Vagina (tissue), 2 donors: ENCODE data around the gene RHEB. TPM values are rescaled to one million over a fixed set of nuclear protein-coding genes. Genes with fewer than 3 reads are reported as not detected.

ENCODE experiments used
- DNase-seq, 2 donors: peaks; one replicate each; pipeline ENCODE4 v3.0.0-alpha.2; 2017; ENCODE audit errors: extremely low spot score in 2 of 2
- H3K27ac ChIP-seq: fragments of 200-600 bp; sonication (generic); one replicate; pipeline ENCODE4 v1.5.1; 2019
- H3K27me3 ChIP-seq: fragments of 200-600 bp; sonication (generic); one replicate; pipeline ENCODE4 v1.5.1; 2019
- H3K36me3 ChIP-seq, 2 donors: fragments of 200-600 bp; sonication (generic); one replicate each; pipeline ENCODE4 v1.5.1; 2017 to 2019
- H3K4me1 ChIP-seq: fragments of 200-600 bp; sonication (generic); one replicate; pipeline ENCODE4 v1.5.1; 2019
- H3K4me3 ChIP-seq, 2 donors: fragments of 200-600 bp; sonication (generic); 1 replicate in 1 of 2; 2 replicates in 1 of 2; pipeline ENCODE4 v1.5.1; 2016 to 2019
- H3K9me3 ChIP-seq: fragments of 200-600 bp; sonication (generic); one replicate; pipeline ENCODE4 v1.5.1; 2019
- POLR2A ChIP-seq, 2 donors: fragments of 450-650 bp; IDR thresholded peaks; one replicate each; pipeline ENCODE4 v1.6.1; 2017; ENCODE audit warnings: antibody characterized with exemption in 2 of 2, mild to moderate bottlenecking in 2 of 2, moderate library complexity in 2 of 2
- POLR2AphosphoS5 ChIP-seq, 2 donors: sonication (generic); formaldehyde crosslinking; IDR thresholded peaks; one replicate each; pipeline ENCODE4 v1.9.0; 2017; ENCODE audit warnings: antibody characterized with exemption in 2 of 2, mild to moderate bottlenecking in 2 of 2, low read depth in 1 of 2; ENCODE audit not compliant: insufficient read depth in 1 of 2
- intact Hi-C: fragments of 100-400 bp; cut with DNase I; formaldehyde crosslinking; loops from one replicate; pipeline ENCODE4 v1.15.1; 2023
- total RNA-seq: library from RNA; depleted of rRNA; stranded (reverse); fragments of >200 nt; gene quantifications from one replicate; pipeline ENCODE4 v1.2.3, GENCODE V29; 2016
- TF ChIP-seq, protein P1 (sequence below), 3 experiments: fragments of 450-650 bp in 2 of 3; fragments of 200-600 bp in 1 of 3; sonication (generic) in 1 of 3; IDR thresholded peaks; one replicate each; pipeline ENCODE4 v1.5.1; 2017 to 2019; ENCODE audit warnings: antibody characterized with exemption in 3 of 3, mild to moderate bottlenecking in 2 of 3, moderate library complexity in 2 of 3

The RHEB gene
- total RNA-seq, 1 donor from 2014 or later = 74.2 TPM

DNA sequence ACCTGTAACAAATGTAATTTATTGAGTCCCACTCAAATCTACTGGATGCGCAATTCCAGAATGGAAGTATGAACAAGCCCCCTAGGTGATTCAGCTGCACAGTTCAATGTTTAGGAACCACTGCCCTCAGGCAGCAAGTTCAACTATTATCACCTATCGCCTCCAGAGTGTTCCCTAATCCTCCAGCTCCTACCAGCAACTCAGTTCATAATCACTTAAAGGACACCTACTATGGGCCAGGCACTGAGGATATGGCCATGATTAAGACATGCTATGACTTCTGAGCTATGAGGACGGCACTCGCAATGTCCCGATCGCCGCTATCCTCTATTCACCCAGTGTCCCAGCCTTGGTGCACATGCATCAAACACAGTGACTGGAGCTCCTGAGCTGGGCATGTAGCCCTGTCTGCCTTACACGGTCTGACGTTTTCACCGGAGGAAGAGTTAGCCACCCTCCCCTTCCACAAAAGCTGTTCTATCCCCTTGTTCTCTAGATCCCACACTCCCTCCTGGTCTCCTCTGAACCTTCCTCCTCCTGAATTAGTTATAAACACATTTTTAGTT, 22.3 kb downstream of the RHEB start:
- Histone ChIP-seq H3K36me3 (no peaks in the 10 kb centered on the region), H3K4me1 (peaks cover 46% of the 10 kb centered on the region), H3K9me3 (no peaks in the 10 kb centered on the region), H3K27ac (no peak overlapping the region), H3K4me3 (no peak overlapping the region), H3K27me3 (no peaks in the 10 kb centered on the region)
- TF ChIP-seq POLR2AphosphoS5 (IDR thresholded peaks at IDR 0.05; ENCODE audit: insufficient read depth in 1 of 2, low read depth in 1 of 2) (no peak), POLR2A (IDR thresholded peaks at IDR 0.05) (no peak)
- TF ChIP-seq, protein P1, sequence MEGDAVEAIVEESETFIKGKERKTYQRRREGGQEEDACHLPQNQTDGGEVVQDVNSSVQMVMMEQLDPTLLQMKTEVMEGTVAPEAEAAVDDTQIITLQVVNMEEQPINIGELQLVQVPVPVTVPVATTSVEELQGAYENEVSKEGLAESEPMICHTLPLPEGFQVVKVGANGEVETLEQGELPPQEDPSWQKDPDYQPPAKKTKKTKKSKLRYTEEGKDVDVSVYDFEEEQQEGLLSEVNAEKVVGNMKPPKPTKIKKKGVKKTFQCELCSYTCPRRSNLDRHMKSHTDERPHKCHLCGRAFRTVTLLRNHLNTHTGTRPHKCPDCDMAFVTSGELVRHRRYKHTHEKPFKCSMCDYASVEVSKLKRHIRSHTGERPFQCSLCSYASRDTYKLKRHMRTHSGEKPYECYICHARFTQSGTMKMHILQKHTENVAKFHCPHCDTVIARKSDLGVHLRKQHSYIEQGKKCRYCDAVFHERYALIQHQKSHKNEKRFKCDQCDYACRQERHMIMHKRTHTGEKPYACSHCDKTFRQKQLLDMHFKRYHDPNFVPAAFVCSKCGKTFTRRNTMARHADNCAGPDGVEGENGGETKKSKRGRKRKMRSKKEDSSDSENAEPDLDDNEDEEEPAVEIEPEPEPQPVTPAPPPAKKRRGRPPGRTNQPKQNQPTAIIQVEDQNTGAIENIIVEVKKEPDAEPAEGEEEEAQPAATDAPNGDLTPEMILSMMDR (IDR thresholded peaks at IDR 0.05) = no peak
- no peak for DNase-seq
- intact Hi-C loops = no loop called here

DNA sequence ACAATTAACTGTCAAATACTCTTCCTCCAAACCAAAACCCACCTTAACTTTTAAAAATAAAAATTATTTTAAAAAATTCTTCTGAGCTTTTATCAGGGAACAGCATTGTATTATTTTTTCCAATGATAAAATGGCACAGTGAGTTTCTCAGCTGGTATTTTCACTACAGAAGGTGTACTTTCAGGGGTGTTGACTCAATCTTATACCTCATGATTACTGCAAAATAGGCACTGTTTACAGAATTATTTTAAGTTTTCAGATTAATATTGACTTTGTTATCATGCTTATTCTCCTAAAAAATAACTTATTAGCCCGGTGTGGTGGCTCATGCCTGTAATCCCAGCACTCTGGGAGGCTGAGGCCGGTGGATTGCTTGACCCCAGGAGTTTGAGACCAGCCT, 24.3 kb downstream of the RHEB start:
- no peak for DNase-seq
- no peaks in the 10 kb centered on the region for H3K9me3 ChIP-seq
- H3K27ac ChIP-seq = no peak overlapping the region
- no peak for TF ChIP-seq POLR2AphosphoS5 (IDR thresholded peaks at IDR 0.05; ENCODE audit: insufficient read depth in 1 of 2, low read depth in 1 of 2)
- TF ChIP-seq, protein P1 (IDR thresholded peaks at IDR 0.05) = no peak
- no peak for TF ChIP-seq POLR2A (IDR thresholded peaks at IDR 0.05)
- no peak overlapping the region for H3K4me3 ChIP-seq
- H3K4me1 ChIP-seq = peaks cover 40% of the 10 kb centered on the region
- H3K36me3 ChIP-seq = no peaks in the 10 kb centered on the region
- intact Hi-C loops = no loop called here
- no peaks in the 10 kb centered on the region for H3K27me3 ChIP-seq

DNA sequence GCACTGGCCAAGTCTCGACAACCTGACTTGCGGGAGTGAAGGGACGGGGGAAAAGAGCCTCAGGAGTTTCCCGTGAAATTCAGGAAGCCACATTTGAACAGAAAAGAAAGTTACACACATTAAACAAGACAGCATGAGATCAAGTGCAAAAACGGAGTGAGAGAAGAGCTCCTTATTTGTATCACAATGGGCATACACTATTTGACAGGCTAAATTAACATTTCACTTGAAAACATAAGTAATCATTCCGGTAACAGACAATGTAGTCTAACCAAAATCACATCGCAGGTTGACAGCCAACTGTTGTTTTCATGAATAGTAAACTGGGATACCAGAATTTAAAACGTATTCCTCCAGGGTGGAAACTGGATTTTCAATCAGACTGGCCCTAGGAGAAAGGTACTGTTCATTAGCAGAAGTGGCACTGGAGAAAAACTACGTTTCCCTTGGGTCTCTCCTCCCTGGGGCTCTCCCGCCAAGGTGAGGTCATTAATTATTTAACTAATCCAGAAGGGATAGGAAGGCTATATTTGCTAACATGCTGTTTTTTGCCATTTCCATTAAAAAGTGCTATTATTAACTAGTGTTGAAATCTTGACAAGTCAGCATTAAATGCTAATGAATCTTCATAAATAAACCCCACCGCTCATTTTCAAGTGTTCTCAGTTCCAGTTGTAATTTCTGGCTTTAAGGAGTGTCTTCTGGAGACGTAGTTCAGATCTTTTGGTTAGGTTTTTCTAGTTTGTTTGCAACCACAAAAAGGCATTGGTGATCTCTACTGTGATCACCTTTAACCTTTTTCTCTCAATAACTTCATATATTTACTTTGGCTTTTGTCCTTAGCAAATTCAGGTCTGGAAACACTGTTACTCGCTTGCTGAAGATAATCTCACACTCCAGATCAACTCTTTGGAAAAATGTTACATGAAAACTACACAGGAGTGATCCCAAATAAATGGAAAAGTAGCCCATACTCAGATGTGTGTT, 25.1 kb downstream of the RHEB start:
- peaks cover 34% of the 10 kb centered on the region for H3K4me1 ChIP-seq
- no peak for DNase-seq
- no peaks in the 10 kb centered on the region for H3K27me3 ChIP-seq
- intact Hi-C loops = no loop called here
- no peak for TF ChIP-seq POLR2AphosphoS5 (IDR thresholded peaks at IDR 0.05; ENCODE audit: insufficient read depth in 1 of 2, low read depth in 1 of 2)
- no peak for TF ChIP-seq POLR2A (IDR thresholded peaks at IDR 0.05)
- TF ChIP-seq, protein P1 (IDR thresholded peaks at IDR 0.05) = no peak
- H3K27ac ChIP-seq = no peak overlapping the region
- no peaks in the 10 kb centered on the region for H3K9me3 ChIP-seq
- H3K4me3 ChIP-seq = no peak overlapping the region
- peaks cover 0 to 7% of the 10 kb centered on the region in 2 donors for H3K36me3 ChIP-seq

DNA sequence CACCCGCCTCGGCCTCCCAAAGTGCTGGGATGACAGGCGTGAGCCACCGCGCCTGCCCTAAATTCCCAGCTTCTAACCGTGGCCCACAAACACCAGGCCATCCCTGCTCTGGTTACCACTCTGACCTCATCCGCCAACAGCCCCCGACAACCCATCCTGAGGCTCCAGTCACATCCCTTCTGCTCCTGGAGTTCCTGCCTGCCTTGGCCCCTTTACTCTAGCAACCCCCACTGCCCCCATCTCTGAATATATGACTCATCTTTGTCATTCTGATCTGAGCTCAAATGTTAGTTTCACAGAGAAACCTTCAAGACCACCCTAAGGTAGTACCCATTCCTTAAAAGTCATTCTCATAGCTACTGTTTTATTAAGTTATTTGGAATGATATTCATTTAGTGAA, 26.6 kb downstream of the RHEB start:
- DNase-seq = no peak
- intact Hi-C loops = no loop called here
- H3K4me1 ChIP-seq = peaks cover 21% of the 10 kb centered on the region
- peaks cover 0 to 22% of the 10 kb centered on the region in 2 donors for H3K36me3 ChIP-seq
- no peak overlapping the region for H3K27ac ChIP-seq
- no peak overlapping the region for H3K4me3 ChIP-seq
- TF ChIP-seq POLR2AphosphoS5 (IDR thresholded peaks at IDR 0.05; ENCODE audit: insufficient read depth in 1 of 2, low read depth in 1 of 2) (no peak), POLR2A (IDR thresholded peaks at IDR 0.05) (no peak)
- TF ChIP-seq, protein P1 (IDR thresholded peaks at IDR 0.05) = no peak
- no peaks in the 10 kb centered on the region for H3K9me3 ChIP-seq
- no peaks in the 10 kb centered on the region for H3K27me3 ChIP-seq
